IMR-90 (cell line): ENCODE results near the gene ZSWIM8. TPM values are rescaled to one million over a fixed set of nuclear protein-coding genes. Genes with fewer than 3 reads are reported as not detected.

Experiments
- ATAC-seq: fragments of 200-7000 bp; cut with Tn5 transposase; 2 replicates; pipeline ENCODE4 v1.9.1; 2020; ENCODE audit warnings: low read depth, mild to moderate bottlenecking, moderate library complexity
- BruUV-seq: library from RNA; stranded (reverse); fragments of 400-500 nt; replicated peaks from 2 replicates; lab custom pipeline; 2021; lab: Mats Ljungman, UMichigan
- CTCF ChIA-PET: fragments of 300-600 bp; formaldehyde crosslinking; extraction: SDS; loops from one replicate; lab custom pipeline; 2021; ENCODE audit warnings: antibody characterized with exemption; lab: Yijun Ruan, JAX
- POLR2A ChIA-PET: fragments of 300-600 bp; sonication (Branson Sonifier 250); formaldehyde crosslinking; loops from one replicate; lab custom pipeline; 2022; ENCODE audit warnings: antibody characterized with exemption; ENCODE audit not compliant: unreplicated experiment; lab: Charles Lee
- DNase-seq: peaks from one replicate; pipeline ENCODE4 v3.0.0; 2013
- H2AFZ ChIP-seq: replicated peaks from 2 replicates; pipeline ENCODE3; 2013; ENCODE audit warnings: low read length, mild to moderate bottlenecking; ENCODE audit not compliant: poor library complexity
- H2AK5ac ChIP-seq: 2 replicates; pipeline ENCODE4 v1.6.1; 2013; ENCODE audit warnings: low read depth, low read length, inconsistent platforms
- H2AK9ac ChIP-seq: replicated peaks from 2 replicates; pipeline ENCODE3; 2013; ENCODE audit warnings: mild to moderate bottlenecking, low read depth, low read length, moderate library complexity; ENCODE audit not compliant: poor library complexity
- H2BK120ac ChIP-seq: 2 replicates; pipeline ENCODE4 v1.6.1; 2013; ENCODE audit warnings: low read depth, low read length, inconsistent platforms
- H2BK15ac ChIP-seq: 3 replicates; pipeline ENCODE4 v1.6.1; 2013; ENCODE audit warnings: low read depth, low read length, inconsistent platforms
- H2BK20ac ChIP-seq: 2 replicates; pipeline ENCODE4 v1.6.1; 2013; ENCODE audit warnings: low read depth, mild to moderate bottlenecking, inconsistent platforms, low read length, moderate library complexity
- H2BK5ac ChIP-seq: 2 replicates; pipeline ENCODE4 v1.6.1; 2013; ENCODE audit warnings: mild to moderate bottlenecking, low read depth, low read length, inconsistent platforms; ENCODE audit not compliant: poor library complexity, severe bottlenecking
- H3K14ac ChIP-seq: replicated peaks from 2 replicates; pipeline ENCODE4 v1.6.1; 2013; ENCODE audit warnings: low read depth, low read length, inconsistent platforms
- H3K18ac ChIP-seq: 2 replicates; pipeline ENCODE4 v1.6.1; 2013; ENCODE audit warnings: low read depth, low read length, control low read depth
- H3K23ac ChIP-seq: 2 replicates; pipeline ENCODE4 v1.6.1; 2013; ENCODE audit warnings: low read depth, low read length, inconsistent platforms
- H3K27ac ChIP-seq: 2 replicates; pipeline ENCODE4 v1.5.1; 2013; ENCODE audit warnings: mild to moderate bottlenecking, control low read depth, low read length; ENCODE audit not compliant: insufficient read depth
- H3K27me3 ChIP-seq: 2 replicates; pipeline ENCODE4 v1.6.1; 2013; ENCODE audit warnings: low read length; ENCODE audit not compliant: control insufficient read depth, insufficient read depth
- H3K36me3 ChIP-seq: 2 replicates; pipeline ENCODE4 v1.6.1; 2013; ENCODE audit warnings: low read length, mixed read lengths; ENCODE audit not compliant: control insufficient read depth, insufficient read depth
- H3K4ac ChIP-seq: 2 replicates; pipeline ENCODE4 v1.6.1; 2013; ENCODE audit warnings: low read depth, low read length, inconsistent platforms
- H3K4me1 ChIP-seq: 2 replicates; pipeline ENCODE4 v1.6.1; 2013; ENCODE audit warnings: low read length, mixed read lengths; ENCODE audit not compliant: control insufficient read depth, insufficient read depth
- H3K4me2 ChIP-seq: 2 replicates; pipeline ENCODE4 v1.6.1; 2013; ENCODE audit warnings: low read depth, mild to moderate bottlenecking, control low read depth, low read length, moderate library complexity
- H3K4me3 ChIP-seq: 2 replicates; pipeline ENCODE4 v1.5.1; 2013; ENCODE audit warnings: low read depth, mild to moderate bottlenecking, control low read depth, low read length, moderate library complexity; ENCODE audit not compliant: insufficient read depth
- H3K56ac ChIP-seq: 2 replicates; pipeline ENCODE4 v1.6.1; 2013; ENCODE audit warnings: low read length, inconsistent platforms; ENCODE audit not compliant: insufficient read depth; ENCODE audit errors: extremely low read depth
- H3K79me1 ChIP-seq, 2 experiments: 2 replicates each; pipeline ENCODE4 v1.6.1; 2013; ENCODE audit warnings: low read length in 2 of 2, inconsistent platforms in 1 of 2, low read depth in 1 of 2
- H3K9ac ChIP-seq: 2 replicates; pipeline ENCODE4 v1.6.1; 2013; ENCODE audit warnings: low read depth, low read length, control low read depth
- H3K9me1 ChIP-seq: 2 replicates; pipeline ENCODE4 v1.6.1; 2013; ENCODE audit warnings: low read length, inconsistent platforms; ENCODE audit not compliant: insufficient read depth
- H3K9me3 ChIP-seq: 2 replicates; pipeline ENCODE4 v1.6.1; 2013; ENCODE audit warnings: low read length; ENCODE audit not compliant: control insufficient read depth, insufficient read depth
- H4K20me1 ChIP-seq: 2 replicates; pipeline ENCODE4 v1.6.1; 2013; ENCODE audit warnings: low read length, inconsistent platforms; ENCODE audit not compliant: insufficient read depth
- H4K5ac ChIP-seq: 2 replicates; pipeline ENCODE4 v1.6.1; 2013; ENCODE audit warnings: mild to moderate bottlenecking, low read depth, low read length, control low read depth
- H4K8ac ChIP-seq, 2 experiments: 2 replicates each; pipeline ENCODE4 v1.6.1; 2013; ENCODE audit warnings: low read depth in 2 of 2, low read length in 2 of 2, control low read depth in 1 of 2, inconsistent platforms in 1 of 2
- H4K91ac ChIP-seq: 2 replicates; pipeline ENCODE4 v1.6.1; 2013; ENCODE audit warnings: low read depth, low read length, inconsistent platforms; ENCODE audit not compliant: insufficient read depth
- MXI1 ChIP-seq: IDR thresholded peaks from 2 replicates; pipeline ENCODE4 v1.6.1; 2012; ENCODE audit warnings: low read depth, mild to moderate bottlenecking, low read length, moderate library complexity, borderline replicate concordance
- WGBS, 2 experiments: methylation state at CpG; one replicate each; pipeline versions ENCODE4 v1.1.5 to v1.1.7; 2013; ENCODE audit warnings: missing lambda C conversion rate in 2 of 2; ENCODE audit not compliant: insufficient read length in 1 of 2; ENCODE audit errors: extremely low coverage in 2 of 2; 5-methylcytosine and 5-hydroxymethylcytosine counted together
- dilution Hi-C: fragments of 300-500 bp; cut with HindIII; formaldehyde crosslinking; loops from one replicate; pipeline ENCODE4 v1.14.3; 2018; ENCODE audit warnings: low sequenced_read_pairs; ENCODE audit not compliant: unreplicated experiment
- in situ Hi-C: fragments of 300-500 bp; cut with MboI; formaldehyde crosslinking; loops from 3 replicates; pipeline ENCODE4 v1.14.3; 2019; ENCODE audit warnings: low sequenced_read_pairs, inconsistent platforms, mixed read lengths
- intact Hi-C: fragments of 100-400 bp; cut with micrococcal nuclease; formaldehyde crosslinking; loops from 2 replicates; pipeline ENCODE4 v1.10.0; 2022
- polyA plus RNA-seq, 3 experiments: library from polyadenylated mRNA; depleted of rRNA; stranded (reverse); fragments of >200 nt; gene quantifications; 2 replicates each; pipeline ENCODE4 v1.2.3, GENCODE V29; 2012; ENCODE audit warnings: low replicate concordance in 1 of 3
- total RNA-seq: library from RNA; depleted of rRNA; stranded (reverse); fragments of >200 nt; gene quantifications from 2 replicates; pipeline ENCODE4 v1.2.3, GENCODE V29; 2012
- TF ChIP-seq, protein P1 (sequence below): conservative IDR thresholded peaks from 2 replicates; pipeline ENCODE4 v1.5.1; 2012; ENCODE audit warnings: mild to moderate bottlenecking, low read depth, low read length, improper control_type of control experiment

Gene ZSWIM8
- total and polyA plus RNA-seq, 2 of the 4 experiments (the other 2 are of a cell fraction) = 16.8 to 103 TPM

GRCh38 chr10:73773152-73773879 is 12.1 kb upstream of the ZSWIM8 start:
- Histone ChIP-seq H2BK120ac (no peak overlapping the region; the same call in 1 of the 2 replicates), H4K20me1 (peaks cover 25% of the 10 kb centered on the region), H2BK20ac (no peak overlapping the region), H3K56ac (peak overlapping the region; percentile 76), H3K4ac (peak overlapping the region; percentile 94), H3K23ac (peak overlapping the region; percentile 94), H4K5ac (peak overlapping the region; percentile 84), H2BK15ac (peak overlapping the region; percentile 1; the same call in 1 of the 3 replicates), H3K4me1 (peaks cover 7% of the 10 kb centered on the region), H3K79me1 (peaks cover 0 to 61% of the 10 kb centered on the region in 2 experiments; a peak in 2 of 4 replicates), H3K14ac (peak overlapping the region; percentile 96), H3K27ac (peak overlapping the region; percentile 91), H3K9me1 (peaks cover 10% of the 10 kb centered on the region; the same call in 1 of the 2 replicates), H3K9ac (peak overlapping the region; percentile 96), H3K9me3 (no peaks in the 10 kb centered on the region), H3K27me3 (no peaks in the 10 kb centered on the region), H3K18ac (peak overlapping the region; percentile 73), H2AK9ac (peak overlapping the region; percentile 99), H3K4me3 (peak overlapping the region; percentile 72), H2AFZ (peak overlapping the region; percentile 99), H4K8ac (peak overlapping the region; percentile 68 to 74), H3K36me3 (peaks cover 46% of the 10 kb centered on the region), H3K4me2 (peak overlapping the region; percentile 93), H2AK5ac (peak overlapping the region; percentile 86), H4K91ac (peak overlapping the region; percentile 71; the same call in 1 of the 2 replicates), H2BK5ac (peak overlapping the region; percentile 94)
- dilution Hi-C loops = no loop called here
- 2% methylated on average over 12 of the region's 29 CpGs; no CpG with 5 or more reads in 1 of the 2 experiments for WGBS, 2 experiments
- DNase-seq (peak; percentile 13), ATAC-seq (no peak)
- no TSS peak for BruUV-seq
- in situ Hi-C loops = no loop called here
- TF ChIP-seq MXI1 = peak; percentile 71
- TF ChIP-seq, protein P1, sequence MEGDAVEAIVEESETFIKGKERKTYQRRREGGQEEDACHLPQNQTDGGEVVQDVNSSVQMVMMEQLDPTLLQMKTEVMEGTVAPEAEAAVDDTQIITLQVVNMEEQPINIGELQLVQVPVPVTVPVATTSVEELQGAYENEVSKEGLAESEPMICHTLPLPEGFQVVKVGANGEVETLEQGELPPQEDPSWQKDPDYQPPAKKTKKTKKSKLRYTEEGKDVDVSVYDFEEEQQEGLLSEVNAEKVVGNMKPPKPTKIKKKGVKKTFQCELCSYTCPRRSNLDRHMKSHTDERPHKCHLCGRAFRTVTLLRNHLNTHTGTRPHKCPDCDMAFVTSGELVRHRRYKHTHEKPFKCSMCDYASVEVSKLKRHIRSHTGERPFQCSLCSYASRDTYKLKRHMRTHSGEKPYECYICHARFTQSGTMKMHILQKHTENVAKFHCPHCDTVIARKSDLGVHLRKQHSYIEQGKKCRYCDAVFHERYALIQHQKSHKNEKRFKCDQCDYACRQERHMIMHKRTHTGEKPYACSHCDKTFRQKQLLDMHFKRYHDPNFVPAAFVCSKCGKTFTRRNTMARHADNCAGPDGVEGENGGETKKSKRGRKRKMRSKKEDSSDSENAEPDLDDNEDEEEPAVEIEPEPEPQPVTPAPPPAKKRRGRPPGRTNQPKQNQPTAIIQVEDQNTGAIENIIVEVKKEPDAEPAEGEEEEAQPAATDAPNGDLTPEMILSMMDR = no peak
- CTCF ChIA-PET = no interaction called here
- intact Hi-C loops = no loop called here
- POLR2A ChIA-PET = interaction anchor here (0.6 to 0.7 kb wide), 2 partner anchors 361 to 1166 kb away, joined by 3 to 4 read pairs; no protein-coding TSS in a partner anchor
